Non-pigmented ciliary epithelial cell (primary cell): ENCODE measurements around the gene FGGY.
"Not testable (repeated sequence)": the region's sequence is repeated elsewhere in the genome, so short reads cannot be mapped to it uniquely, and the experiment has no call there.

Experiments used
- DNase-seq: peaks from one replicate; pipeline ENCODE4 v3.0.0-alpha.2; 2010; ENCODE audit warnings: low read depth

Gene FGGY

GRCh38 chr1:59735927-59736326 is 439.0 kb downstream of the FGGY start:
- DNase-seq, result not testable (repeated sequence)

GRCh38 chr1:59736744-59737143 is 439.9 kb downstream of the FGGY start:
- no peak for DNase-seq

- DNase-seq, result no peak
These were observed 440.7 kb downstream of the FGGY start for GRCh38 chr1:59737638-59738037.

GRCh38 chr1:59738152-59738551 is 441.3 kb downstream of the FGGY start:
- DNase-seq, result no peak

- no peak for DNase-seq
These were observed 441.7 kb downstream of the FGGY start for GRCh38 chr1:59738591-59739015.

- DNase-seq, result no peak
These were observed 442.2 kb downstream of the FGGY start for GRCh38 chr1:59739111-59739510.

- no peak for DNase-seq
These were observed 445.6 kb downstream of the FGGY start for GRCh38 chr1:59742526-59742925.

- no peak for DNase-seq
These were observed 446.6 kb downstream of the FGGY start for GRCh38 chr1:59743324-59744091.

- no peak for DNase-seq
These were observed 450.6 kb downstream of the FGGY start for GRCh38 chr1:59747420-59748024.

- no peak for DNase-seq
These were observed 451.2 kb downstream of the FGGY start for GRCh38 chr1:59748123-59748522.

GRCh38 chr1:59750328-59751003 is 453.6 kb downstream of the FGGY start:
- peak; percentile 78 for DNase-seq

- no peak for DNase-seq
These were observed 454.1 kb downstream of the FGGY start for GRCh38 chr1:59751004-59751395.

GRCh38 chr1:59751801-59752200 is 454.9 kb downstream of the FGGY start:
- no peak for DNase-seq

- DNase-seq, result no peak
These were observed 455.9 kb downstream of the FGGY start for GRCh38 chr1:59752556-59753414.

- DNase-seq, result no peak
These were observed 458.3 kb downstream of the FGGY start for GRCh38 chr1:59755069-59755685.

- no peak for DNase-seq
These were observed 460.4 kb downstream of the FGGY start for GRCh38 chr1:59757197-59757747.

GRCh38 chr1:59759156-59759925 is 462.4 kb downstream of the FGGY start:
- DNase-seq, result peak; percentile 57

- no peak for DNase-seq
These were observed 464.5 kb downstream of the FGGY start for GRCh38 chr1:59761443-59761842.

GRCh38 chr1:59763418-59763817 is 466.5 kb downstream of the FGGY start:
- no peak for DNase-seq

- no peak for DNase-seq
These were observed 468.3 kb downstream of the FGGY start for GRCh38 chr1:59765011-59765730.
